SK-N-SH treated with all-trans-retinoic acid at 6 μM for 48 hours (cell line): ENCODE data around the gene TSC1.

ENCODE experiments used
- CREB5 ChIP-seq: fragments of 250-450 bp; sonication (Bioruptor Pico); IDR thresholded peaks from 2 replicates; pipeline ENCODE4 v1.5.1; 2020; ENCODE audit warnings: low read depth, mild to moderate bottlenecking, moderate library complexity
- TCF4 ChIP-seq: fragments of 250-450 bp; sonication (Bioruptor Pico); IDR thresholded peaks from 2 replicates; pipeline ENCODE4 v1.8.0; 2021; ENCODE audit warnings: mild to moderate bottlenecking, moderate library complexity, borderline replicate concordance
- TOX ChIP-seq: fragments of 250-450 bp; sonication (Bioruptor Pico); IDR thresholded peaks from 2 replicates; pipeline ENCODE4 v1.8.0; 2021; ENCODE audit warnings: mild to moderate bottlenecking, moderate library complexity, borderline replicate concordance

- TF ChIP-seq TOX (CRISPR knock-in tag), result no peak
- no peak for TF ChIP-seq CREB5 (CRISPR knock-in tag)
- no peak for TF ChIP-seq TCF4
Measured at GRCh38 chr9:132914924-132915323, 29.5 kb downstream of the TSC1 start.
